ENCODE results near the gene SLFNL1.

SLFNL1 gene

GRCh38 chr1:40985161-40985560 lies 36.4 kb downstream of the SLFNL1 start:
- FAIRE-seq, result no peak

- no peak for FAIRE-seq
Measured at GRCh38 chr1:40984531-40984930, 37.0 kb downstream of the SLFNL1 start.

- no peak for FAIRE-seq
Measured at GRCh38 chr1:40984066-40984465, 37.5 kb downstream of the SLFNL1 start.

GRCh38 chr1:40983286-40983685 lies 38.2 kb downstream of the SLFNL1 start:
- FAIRE-seq, result no peak

GRCh38 chr1:40982721-40983120 lies 38.8 kb downstream of the SLFNL1 start:
- no peak for FAIRE-seq

- FAIRE-seq, result no peak
Measured at GRCh38 chr1:40981691-40982448, 39.7 kb downstream of the SLFNL1 start.

GRCh38 chr1:40980453-40981121 lies 40.9 kb downstream of the SLFNL1 start:
- no peak for FAIRE-seq

- no peak for FAIRE-seq
Measured at GRCh38 chr1:40980068-40980452, 41.5 kb downstream of the SLFNL1 start.

- no peak for FAIRE-seq
Measured at GRCh38 chr1:40979241-40980067, 42.1 kb downstream of the SLFNL1 start, which contains the start of gene CTPS1. Gene CTPS1 (plus strand): TSS chr1:40979696. CDS start chr1:40983291, 3,595 bp downstream.

GRCh38 chr1:40978886-40979240 lies 42.7 kb downstream of the SLFNL1 start:
- no peak for FAIRE-seq

GRCh38 chr1:40977716-40978115 lies 43.8 kb downstream of the SLFNL1 start:
- FAIRE-seq, result no peak

GRCh38 chr1:40976952-40977690 lies 44.4 kb downstream of the SLFNL1 start:
- FAIRE-seq, result no peak

GRCh38 chr1:40974945-40975344 lies 46.6 kb downstream of the SLFNL1 start:
- no peak for FAIRE-seq

GRCh38 chr1:40973912-40974311 lies 47.6 kb downstream of the SLFNL1 start:
- no peak for FAIRE-seq

- no peak for FAIRE-seq
Measured at GRCh38 chr1:40971966-40972365, 49.6 kb downstream of the SLFNL1 start.

- FAIRE-seq, result no peak
Measured at GRCh38 chr1:40969445-40969844, 52.1 kb downstream of the SLFNL1 start.

GRCh38 chr1:40966417-40966816 lies 55.1 kb downstream of the SLFNL1 start:
- FAIRE-seq, result no peak

All from colon (tissue), 2 donors.